ENCODE measurements around the gene PTH1R. TPM values are rescaled to one million over a fixed set of nuclear protein-coding genes. Genes with fewer than 3 reads are reported as not detected.
"Not testable (repeated sequence)": the region's sequence is repeated elsewhere in the genome, so short reads cannot be mapped to it uniquely, and the experiment has no call there.

The PTH1R gene
- total RNA-seq, 5 donors from 2014 or later (not counting 1 experiment from before 2014, with no cell fraction given) = 0.32 TPM; not detected in 4

DNA sequence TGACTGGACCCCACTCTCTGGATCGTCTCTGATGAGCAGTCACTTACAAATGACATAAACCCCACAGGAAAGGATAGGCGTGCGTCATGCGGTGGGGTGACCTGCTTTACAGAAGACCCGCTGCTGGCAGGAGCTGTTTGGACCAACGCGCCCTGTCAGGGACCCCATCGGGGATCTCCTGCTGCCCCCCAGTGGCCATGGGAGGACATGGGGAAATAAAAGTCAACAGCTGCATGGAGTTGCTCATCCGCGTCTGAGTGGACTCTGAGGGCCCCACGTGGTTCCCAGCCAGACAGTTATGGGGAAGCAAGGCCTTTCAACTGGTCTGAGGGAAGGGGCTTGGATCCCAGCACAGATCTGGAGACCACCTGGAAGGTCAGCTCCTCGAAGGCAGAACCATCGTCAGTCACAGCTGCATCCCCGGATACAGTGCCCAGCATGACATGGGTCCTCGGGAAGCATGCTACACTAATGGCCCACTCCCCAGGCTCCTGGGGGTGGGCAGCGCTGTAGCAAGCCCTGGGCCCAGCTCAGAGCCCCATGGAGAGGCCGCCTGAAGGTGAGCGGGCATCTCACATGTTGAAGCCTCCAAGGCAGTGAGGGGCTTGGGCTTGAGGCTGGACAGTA is 32.1 kb downstream of the PTH1R start:
- Mint-ChIP-seq H3K27me3 (no peaks in the 10 kb centered on the region), H3K9me3 (no peaks in the 10 kb centered on the region), H3K4me3 (no peak overlapping the region), H3K27ac (no peak overlapping the region), H3K36me3 (no peaks in the 10 kb centered on the region), H3K4me1 (peaks cover 16 to 19% (median 16%) of the 10 kb centered on the region in 3 donors)
- Histone ChIP-seq H3K9me3 (no peaks in the 10 kb centered on the region), H3K4me3 (ENCODE audit: control insufficient read depth in 1 of 2, extremely low read depth in 1 of 2, low read length in 1 of 2) (no peak overlapping the region), H3K27ac (ENCODE audit: low read length) (no peak overlapping the region), H3K27me3 (replicated peaks in 1 of 2; ENCODE audit: control insufficient read depth in 2 of 2, extremely low read depth in 1 of 2, insufficient read depth in 2 of 2, low read length in 1 of 2) (peaks cover 0 to 21% of the 10 kb centered on the region in 2 experiments), H3K4me1 (ENCODE audit: control insufficient read depth in 1 of 2, extremely low read depth in 1 of 2, insufficient read depth in 2 of 2, low read length in 2 of 2) (peaks cover 0 to 18% of the 10 kb centered on the region in 2 experiments), H3K36me3 (ENCODE audit: control insufficient read depth in 2 of 2, extremely low read depth in 1 of 2, insufficient read depth in 1 of 2, low read length in 1 of 2) (no peaks in the 10 kb centered on the region)
- CTCF ChIA-PET = interaction anchor here (0.6 to 1.1 kb wide), 13 partner anchors 9 to 413 kb away, joined by 3 to 6 read pairs (median 4); no protein-coding TSS in a partner anchor
- POLR2A ChIA-PET = no interaction called here
- ATAC-seq (replicated peaks in 1 of 4) (peak; percentile 72 to 83 (median 80)), DNase-seq (peak; percentile 47 to 82 (median 73))
- 30% methylated on average over 17 of the region's 18 CpGs for WGBS (ENCODE audit: insufficient coverage)

DNA sequence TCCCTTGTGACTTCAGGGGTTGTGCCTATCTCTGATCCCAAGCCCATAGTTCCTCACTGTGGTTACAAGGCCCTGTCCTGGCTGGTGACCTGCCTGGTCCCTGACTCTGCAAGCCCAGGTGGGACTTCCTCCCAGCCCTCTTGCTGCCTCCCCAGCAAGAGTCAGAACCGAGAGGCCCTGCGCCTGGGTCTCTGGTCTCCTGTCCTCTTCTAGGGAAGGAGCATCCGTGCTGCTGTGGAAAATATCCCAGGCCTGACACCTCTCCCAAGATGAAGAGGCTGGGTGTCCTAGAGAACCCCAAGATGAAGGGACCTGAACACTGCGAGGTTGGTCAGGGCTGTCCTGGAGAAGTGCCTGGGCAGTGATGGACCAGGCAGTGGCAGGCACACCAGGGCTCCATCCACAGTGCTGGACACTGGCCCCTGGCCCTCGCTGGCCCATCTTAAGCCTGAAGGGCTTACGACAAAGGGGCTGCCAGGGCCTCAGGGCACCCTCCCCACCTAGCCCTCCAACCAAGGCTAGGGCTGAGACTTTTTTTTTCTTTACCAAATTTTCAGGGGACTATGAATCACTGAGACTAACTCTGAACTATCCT is 32.7 kb downstream of the PTH1R start:
- H3K27ac Mint-ChIP-seq = no peak overlapping the region
- ChIA-PET CTCF (interaction anchor here (0.6 to 1.1 kb wide), 14 partner anchors 9 to 414 kb away, joined by 3 to 6 read pairs (median 4); no protein-coding TSS in a partner anchor), POLR2A (no interaction called here)
- H3K27me3 ChIP-seq (replicated peaks in 1 of 2; ENCODE audit: control insufficient read depth in 2 of 2, extremely low read depth in 1 of 2, insufficient read depth in 2 of 2, low read length in 1 of 2) = peaks cover 0 to 21% of the 10 kb centered on the region in 2 experiments
- no peaks in the 10 kb centered on the region for H3K9me3 Mint-ChIP-seq
- DNase-seq (no peak), ATAC-seq (replicated peaks in 1 of 4) (no peak)
- H3K4me1 ChIP-seq (ENCODE audit: control insufficient read depth in 1 of 2, extremely low read depth in 1 of 2, insufficient read depth in 2 of 2, low read length in 2 of 2) = peaks cover 0 to 18% of the 10 kb centered on the region in 2 experiments
- no peak overlapping the region for H3K4me3 ChIP-seq (ENCODE audit: control insufficient read depth in 1 of 2, extremely low read depth in 1 of 2, low read length in 1 of 2)
- 76% methylated on average over 6 of the region's 6 CpGs for WGBS (ENCODE audit: insufficient coverage)
- H3K36me3 ChIP-seq (ENCODE audit: control insufficient read depth in 2 of 2, extremely low read depth in 1 of 2, insufficient read depth in 1 of 2, low read length in 1 of 2) = no peaks in the 10 kb centered on the region
- no peak overlapping the region for H3K27ac ChIP-seq (ENCODE audit: low read length)
- H3K4me3 Mint-ChIP-seq = no peak overlapping the region
- H3K36me3 Mint-ChIP-seq = peaks cover 1% of the 10 kb centered on the region
- no peaks in the 10 kb centered on the region for H3K9me3 ChIP-seq
- H3K4me1 Mint-ChIP-seq = peaks cover 16 to 19% (median 18%) of the 10 kb centered on the region in 3 donors
- H3K27me3 Mint-ChIP-seq = no peaks in the 10 kb centered on the region

DNA sequence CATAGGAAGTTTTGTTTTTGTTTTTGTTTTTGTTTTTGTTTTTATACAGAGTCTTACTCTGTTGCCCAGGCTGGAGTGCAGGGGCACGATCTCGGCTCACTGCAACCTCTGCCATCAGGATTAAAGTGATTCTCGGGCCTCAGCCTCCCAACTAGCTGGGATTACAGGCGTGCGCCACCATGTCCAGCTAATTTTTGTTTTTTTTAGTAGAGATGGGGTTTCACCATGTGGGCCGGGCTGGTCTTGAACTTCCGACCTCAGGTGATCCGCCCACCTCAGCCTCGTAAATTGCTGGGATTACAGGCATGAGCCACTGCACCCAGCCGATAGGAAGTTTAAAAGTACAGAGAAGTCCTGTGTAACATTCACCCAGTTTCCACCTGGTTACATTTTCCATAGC is 33.4 kb downstream of the PTH1R start:
- H3K4me1 ChIP-seq (ENCODE audit: control insufficient read depth in 1 of 2, extremely low read depth in 1 of 2, insufficient read depth in 2 of 2, low read length in 2 of 2) = peaks cover 0 to 23% of the 10 kb centered on the region in 2 experiments
- H3K36me3 ChIP-seq (ENCODE audit: control insufficient read depth in 2 of 2, extremely low read depth in 1 of 2, insufficient read depth in 1 of 2, low read length in 1 of 2); H3K4me3 ChIP-seq (ENCODE audit: control insufficient read depth in 1 of 2, extremely low read depth in 1 of 2, low read length in 1 of 2); H3K36me3 Mint-ChIP-seq; POLR2A ChIA-PET; ATAC-seq (replicated peaks in 1 of 4); H3K27me3 Mint-ChIP-seq; H3K27ac ChIP-seq (ENCODE audit: low read length); H3K4me3 Mint-ChIP-seq; H3K9me3 Mint-ChIP-seq; DNase-seq; H3K9me3 ChIP-seq; H3K27ac Mint-ChIP-seq: not testable (repeated sequence)
- WGBS (ENCODE audit: insufficient coverage) = 94% methylated on average over 5 of the region's 10 CpGs
- H3K27me3 ChIP-seq (replicated peaks in 1 of 2; ENCODE audit: control insufficient read depth in 2 of 2, extremely low read depth in 1 of 2, insufficient read depth in 2 of 2, low read length in 1 of 2) = peaks cover 0 to 21% of the 10 kb centered on the region in 2 experiments
- H3K4me1 Mint-ChIP-seq = peaks cover 16 to 22% (median 19%) of the 10 kb centered on the region in 3 donors
- CTCF ChIA-PET = interaction anchor here in 1 of 2 donors (0.7 to 0.8 kb wide), 2 partner anchors 9 to 65 kb away, joined by 3 read pairs; no protein-coding TSS in a partner anchor

DNA sequence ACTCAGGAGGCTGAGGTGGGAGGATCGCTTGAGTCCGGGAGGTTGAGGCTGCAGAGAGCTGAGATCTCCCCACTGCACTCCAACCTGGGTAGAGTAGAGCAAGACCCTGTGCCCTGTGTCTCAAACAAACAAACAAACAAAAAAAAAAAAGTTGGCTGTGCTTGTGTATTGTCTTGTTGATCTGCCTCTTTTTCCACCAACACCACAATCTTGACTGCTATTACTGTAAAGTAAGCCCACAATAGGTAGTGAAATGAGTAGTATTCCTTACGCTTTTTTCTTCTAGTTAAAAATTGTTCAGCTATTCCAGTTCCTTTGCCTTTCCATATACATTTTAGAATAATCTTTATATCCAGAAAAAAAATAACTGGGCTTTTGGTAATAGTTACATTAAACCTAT is 35.5 kb downstream of the PTH1R start:
- Histone ChIP-seq H3K36me3 (ENCODE audit: control insufficient read depth in 2 of 2, extremely low read depth in 1 of 2, insufficient read depth in 1 of 2, low read length in 1 of 2) (peaks cover 0 to 8% of the 10 kb centered on the region in 2 donors), H3K27me3 (replicated peaks in 1 of 2; ENCODE audit: control insufficient read depth in 2 of 2, extremely low read depth in 1 of 2, insufficient read depth in 2 of 2, low read length in 1 of 2) (peaks cover 0 to 13% of the 10 kb centered on the region in 2 experiments), H3K4me1 (ENCODE audit: control insufficient read depth in 1 of 2, extremely low read depth in 1 of 2, insufficient read depth in 2 of 2, low read length in 2 of 2) (peaks cover 0 to 24% of the 10 kb centered on the region in 2 experiments), H3K4me3 (ENCODE audit: control insufficient read depth in 1 of 2, extremely low read depth in 1 of 2, low read length in 1 of 2) (no peak overlapping the region), H3K27ac (ENCODE audit: low read length) (no peak overlapping the region), H3K9me3 (no peaks in the 10 kb centered on the region)
- H3K4me1 Mint-ChIP-seq = peaks cover 16 to 26% (median 19%) of the 10 kb centered on the region in 3 donors
- DNase-seq (no peak), ATAC-seq (replicated peaks in 1 of 4) (no peak)
- H3K9me3 Mint-ChIP-seq = peaks cover 0 to 3% (median 2%) of the 10 kb centered on the region in 3 donors
- WGBS (ENCODE audit: insufficient coverage) = no CpG with 5 or more reads among the region's 3 CpGs
- CTCF ChIA-PET = interaction anchor here (0.5 to 1.1 kb wide), 4 partner anchors 14 to 211 kb away, joined by 3 read pairs; no protein-coding TSS in a partner anchor
- POLR2A ChIA-PET = interaction anchor here (0.7 kb wide), 2 partner anchors 460 to 947 kb away, joined by 3 to 5 read pairs; no protein-coding TSS in a partner anchor
- H3K27ac Mint-ChIP-seq = no peak overlapping the region
- peaks cover 16% of the 10 kb centered on the region for H3K36me3 Mint-ChIP-seq
- no peaks in the 10 kb centered on the region for H3K27me3 Mint-ChIP-seq
- no peak overlapping the region for H3K4me3 Mint-ChIP-seq

DNA sequence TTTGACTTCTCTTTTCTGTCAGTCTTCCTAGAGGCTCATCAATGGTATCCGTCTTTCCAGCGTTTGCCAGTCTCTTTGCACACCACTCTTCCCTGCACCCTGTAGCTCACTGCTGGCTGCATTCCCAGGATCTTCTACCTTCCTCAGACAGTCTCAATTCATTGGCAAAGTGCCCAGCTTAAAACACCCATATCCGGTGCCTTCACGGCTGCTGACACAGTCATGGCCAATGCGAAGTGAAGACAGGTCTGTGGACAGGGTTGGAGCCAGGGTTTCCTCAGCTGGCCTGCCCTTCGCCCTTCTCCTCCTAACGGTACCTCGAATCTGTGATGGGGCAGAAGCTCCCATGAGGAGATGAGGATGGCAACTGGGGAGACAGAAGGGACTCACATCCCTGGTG is 36.1 kb downstream of the PTH1R start:
- Mint-ChIP-seq H3K4me1 (peaks cover 16 to 26% (median 19%) of the 10 kb centered on the region in 3 donors), H3K9me3 (peaks cover 0 to 3% (median 2%) of the 10 kb centered on the region in 3 donors), H3K27ac (peak overlapping the region in 1 of 2 donors; percentile 1), H3K36me3 (peaks cover 22% of the 10 kb centered on the region), H3K4me3 (no peak overlapping the region), H3K27me3 (no peaks in the 10 kb centered on the region)
- Histone ChIP-seq H3K27ac (ENCODE audit: low read length) (no peak overlapping the region), H3K36me3 (ENCODE audit: control insufficient read depth in 2 of 2, extremely low read depth in 1 of 2, insufficient read depth in 1 of 2, low read length in 1 of 2) (peaks cover 0 to 13% of the 10 kb centered on the region in 2 donors), H3K27me3 (replicated peaks in 1 of 2; ENCODE audit: control insufficient read depth in 2 of 2, extremely low read depth in 1 of 2, insufficient read depth in 2 of 2, low read length in 1 of 2) (peaks cover 0 to 11% of the 10 kb centered on the region in 2 experiments), H3K4me3 (ENCODE audit: control insufficient read depth in 1 of 2, extremely low read depth in 1 of 2, low read length in 1 of 2) (no peak overlapping the region), H3K4me1 (ENCODE audit: control insufficient read depth in 1 of 2, extremely low read depth in 1 of 2, insufficient read depth in 2 of 2, low read length in 2 of 2) (peaks cover 0 to 24% of the 10 kb centered on the region in 2 experiments), H3K9me3 (no peaks in the 10 kb centered on the region)
- CTCF ChIA-PET = interaction anchor here (0.5 to 1.0 kb wide), 2 partner anchors 26 to 57 kb away, joined by 3 read pairs; no protein-coding TSS in a partner anchor
- ATAC-seq (replicated peaks in 1 of 4) (peak in 1 of 4 experiments; percentile 34), DNase-seq (no peak)
- WGBS (ENCODE audit: insufficient coverage) = 77% methylated on average over 5 of the region's 8 CpGs
- POLR2A ChIA-PET = interaction anchor here in 1 of 2 donors (0.7 kb wide), 1 partner anchor 946 kb away, joined by 5 read pairs; no protein-coding TSS in a partner anchor

DNA sequence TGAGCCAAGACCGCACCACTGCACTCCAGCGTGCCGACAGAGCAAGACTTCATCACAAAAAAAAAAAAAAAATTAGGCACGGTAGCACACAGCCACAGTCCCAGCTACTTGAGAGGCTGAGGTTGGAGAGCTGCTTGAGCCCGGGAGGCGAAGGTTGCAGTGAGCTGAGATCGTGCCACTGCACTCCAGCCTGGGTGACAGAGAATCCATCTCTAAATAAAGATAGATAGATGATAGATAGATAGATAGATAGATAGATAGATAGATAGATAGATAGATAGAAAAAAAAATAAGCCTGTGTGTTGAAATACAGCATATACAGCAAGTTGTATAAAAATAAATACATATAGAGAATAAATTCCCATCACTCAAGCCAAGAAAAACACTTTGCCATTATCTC is 37.3 kb downstream of the PTH1R start:
- peaks cover 2 to 21% of the 10 kb centered on the region in 2 donors for H3K36me3 ChIP-seq (ENCODE audit: control insufficient read depth in 2 of 2, extremely low read depth in 1 of 2, insufficient read depth in 1 of 2, low read length in 1 of 2)
- no peak for ATAC-seq (replicated peaks in 1 of 4)
- no peak overlapping the region for H3K4me3 ChIP-seq (ENCODE audit: control insufficient read depth in 1 of 2, extremely low read depth in 1 of 2, low read length in 1 of 2)
- peaks cover 0 to 14% of the 10 kb centered on the region in 2 experiments for H3K4me1 ChIP-seq (ENCODE audit: control insufficient read depth in 1 of 2, extremely low read depth in 1 of 2, insufficient read depth in 2 of 2, low read length in 2 of 2)
- Mint-ChIP-seq H3K27me3 (no peaks in the 10 kb centered on the region), H3K36me3 (peaks cover 33% of the 10 kb centered on the region), H3K4me3 (no peak overlapping the region), H3K27ac (peak overlapping the region in 1 of 2 donors; percentile 18), H3K9me3 (peaks cover 0 to 3% (median 2%) of the 10 kb centered on the region in 3 donors), H3K4me1 (peaks cover 10 to 20% (median 14%) of the 10 kb centered on the region in 3 donors)
- POLR2A ChIA-PET = no interaction called here
- H3K9me3 ChIP-seq = no peaks in the 10 kb centered on the region
- CTCF ChIA-PET = no interaction called here
- 93% methylated on average over 3 of the region's 7 CpGs for WGBS (ENCODE audit: insufficient coverage)
- H3K27me3 ChIP-seq (replicated peaks in 1 of 2; ENCODE audit: control insufficient read depth in 2 of 2, extremely low read depth in 1 of 2, insufficient read depth in 2 of 2, low read length in 1 of 2) = peaks cover 0 to 3% of the 10 kb centered on the region in 2 experiments
- no peak overlapping the region for H3K27ac ChIP-seq (ENCODE audit: low read length)
- DNase-seq = no peak
